Ovary (tissue), 9 donors: ENCODE data around the gene PDZRN3. TPM values are rescaled to one million over a fixed set of nuclear protein-coding genes. Genes with fewer than 3 reads are reported as not detected.
"Not testable (repeated sequence)": the region's sequence is repeated elsewhere in the genome, so short reads cannot be mapped to it uniquely, and the experiment has no call there.

Experiments
- DNase-seq, 5 donors: peaks; one replicate each; pipeline ENCODE4 v3.0.0-alpha.2; 2019 to 2020
- H3K27ac ChIP-seq, 2 donors: fragments of 200-600 bp; one replicate each; pipeline versions ENCODE4 v1.5.1 to v1.8.0; 2019 to 2022
- H3K27me3 ChIP-seq: fragments of 200-600 bp; one replicate; pipeline ENCODE4 v1.8.0; 2022
- H3K36me3 ChIP-seq: fragments of 200-600 bp; sonication (generic); one replicate; pipeline ENCODE4 v1.5.1; 2019
- H3K4me1 ChIP-seq: one replicate; pipeline ENCODE4 v1.8.1; 2013; ENCODE audit warnings: mild to moderate bottlenecking, moderate library complexity; ENCODE audit not compliant: insufficient read depth
- H3K4me3 ChIP-seq: fragments of 200-600 bp; sonication (generic); one replicate; pipeline ENCODE4 v1.5.1; 2017
- H3K9me3 ChIP-seq, 2 donors: fragments of 200-600 bp in 1 of 2; sonication (generic) in 1 of 2; one replicate each; pipeline versions ENCODE4 v1.5.1 to v1.8.1; 2013 to 2019; ENCODE audit warnings: mild to moderate bottlenecking in 1 of 2, moderate library complexity in 1 of 2
- EP300 ChIP-seq: sonication (generic); formaldehyde crosslinking; IDR thresholded peaks from one replicate; pipeline ENCODE4 v1.6.1; 2017; ENCODE audit warnings: antibody characterized with exemption
- POLR2A ChIP-seq: fragments of 450-650 bp; IDR thresholded peaks from one replicate; pipeline ENCODE4 v1.6.1; 2017; ENCODE audit warnings: antibody characterized with exemption, mild to moderate bottlenecking, moderate library complexity
- WGBS, 3 donors: extraction: QIAGEN DNeasy Blood & Tissue Kit in 1 of 3; methylation state at CpG; one replicate each; pipeline versions ENCODE4 v1.1.5 to v1.1.7; 2013 to 2017; 5-methylcytosine and 5-hydroxymethylcytosine counted together
- intact Hi-C, 4 donors: fragments of 100-400 bp; cut with DNase I; formaldehyde crosslinking; loops; one replicate each; pipeline versions ENCODE4 v1.11.0 to v1.15.1; 2022 to 2023
- polyA plus RNA-seq, 2 donors: library from polyadenylated mRNA; stranded (reverse); fragments of 200-250 nt in 1 of 2; fragments of 350-450 nt in 1 of 2; fragmentation: Illumina TruSeq in 1 of 2; extraction: RNeasy Lipid Tissue Mini Kit (QIAGEN cat#74804) in 1 of 2; gene quantifications; one replicate each; pipeline ENCODE4 v1.2.3, GENCODE V29; 2013 to 2014
- total RNA-seq, 7 donors: library from RNA; depleted of rRNA in 2 of 7; stranded (reverse); fragments of >200 nt in 2 of 7; fragmentation: NEBNext Ultra II Directional in 3 of 7; extraction: Animal tissue kit (Norgen Biotek cat#: 25700) in 3 of 7; gene quantifications; one replicate each; pipeline versions ENCODE4 v1.1.0 to v1.2.4, GENCODE V29; 2016 to 2023
- TF ChIP-seq, protein P1 (sequence below), 3 donors: fragments of 450-650 bp in 2 of 3; fragments of 200-600 bp in 1 of 3; IDR thresholded peaks; one replicate each; pipeline versions ENCODE4 v1.5.1 to v1.8.0; 2016 to 2022; ENCODE audit warnings: antibody characterized with exemption in 3 of 3, mild to moderate bottlenecking in 1 of 3
- donor health status: DM: no; HTN: no; CAD: no; lungs with moderate emphysema.
- donor health status: DM: no; HTN: no; CAD: no.
- donor health status: Bipolar disorder and iron deficiency.
- donor health status: DM: yes; HTN: yes; CAD: no.
- donor health status: DM: no; HTN: no; CAD: no.
- donor health status: DM: yes; HTN: yes; CAD: no.

Gene PDZRN3
- total and polyA plus RNA-seq, 9 donors = 68.1 to 161 (median 102) TPM

DNA sequence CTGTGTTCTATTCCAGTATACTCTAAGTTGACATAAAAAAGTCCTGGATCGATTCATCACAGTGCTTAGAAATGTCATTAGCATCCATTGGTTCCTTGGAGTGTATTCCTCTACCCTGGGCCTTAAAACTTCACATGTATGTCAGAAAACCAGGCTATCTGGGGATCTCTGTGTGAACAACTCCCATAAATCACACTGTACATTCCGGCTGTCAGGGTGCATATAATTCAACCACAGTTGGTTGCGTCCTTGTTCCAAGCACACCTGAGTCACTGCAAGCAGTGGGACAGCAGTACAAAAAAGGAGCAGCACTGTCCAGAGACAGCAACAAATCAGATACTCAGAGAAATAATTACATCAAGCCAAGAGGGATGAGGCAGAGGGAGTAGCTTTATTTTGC is 52.4 kb downstream of the PDZRN3 start:
- Histone ChIP-seq H3K27me3 (no peaks in the 10 kb centered on the region), H3K4me3 (no peak overlapping the region), H3K4me1 (peaks cover 6% of the 10 kb centered on the region), H3K36me3 (no peaks in the 10 kb centered on the region), H3K27ac (no peak overlapping the region), H3K9me3 (no peaks in the 10 kb centered on the region)
- 70 to 77% (median 76%) methylated on average over 3 of the region's 3 CpGs for WGBS, 3 donors
- DNase-seq = no peak
- intact Hi-C loops = no loop called here
- TF ChIP-seq, protein P1, sequence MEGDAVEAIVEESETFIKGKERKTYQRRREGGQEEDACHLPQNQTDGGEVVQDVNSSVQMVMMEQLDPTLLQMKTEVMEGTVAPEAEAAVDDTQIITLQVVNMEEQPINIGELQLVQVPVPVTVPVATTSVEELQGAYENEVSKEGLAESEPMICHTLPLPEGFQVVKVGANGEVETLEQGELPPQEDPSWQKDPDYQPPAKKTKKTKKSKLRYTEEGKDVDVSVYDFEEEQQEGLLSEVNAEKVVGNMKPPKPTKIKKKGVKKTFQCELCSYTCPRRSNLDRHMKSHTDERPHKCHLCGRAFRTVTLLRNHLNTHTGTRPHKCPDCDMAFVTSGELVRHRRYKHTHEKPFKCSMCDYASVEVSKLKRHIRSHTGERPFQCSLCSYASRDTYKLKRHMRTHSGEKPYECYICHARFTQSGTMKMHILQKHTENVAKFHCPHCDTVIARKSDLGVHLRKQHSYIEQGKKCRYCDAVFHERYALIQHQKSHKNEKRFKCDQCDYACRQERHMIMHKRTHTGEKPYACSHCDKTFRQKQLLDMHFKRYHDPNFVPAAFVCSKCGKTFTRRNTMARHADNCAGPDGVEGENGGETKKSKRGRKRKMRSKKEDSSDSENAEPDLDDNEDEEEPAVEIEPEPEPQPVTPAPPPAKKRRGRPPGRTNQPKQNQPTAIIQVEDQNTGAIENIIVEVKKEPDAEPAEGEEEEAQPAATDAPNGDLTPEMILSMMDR (IDR thresholded peaks at IDR 0.05) = no peak
- TF ChIP-seq EP300 (no peak), POLR2A (no peak)

DNA sequence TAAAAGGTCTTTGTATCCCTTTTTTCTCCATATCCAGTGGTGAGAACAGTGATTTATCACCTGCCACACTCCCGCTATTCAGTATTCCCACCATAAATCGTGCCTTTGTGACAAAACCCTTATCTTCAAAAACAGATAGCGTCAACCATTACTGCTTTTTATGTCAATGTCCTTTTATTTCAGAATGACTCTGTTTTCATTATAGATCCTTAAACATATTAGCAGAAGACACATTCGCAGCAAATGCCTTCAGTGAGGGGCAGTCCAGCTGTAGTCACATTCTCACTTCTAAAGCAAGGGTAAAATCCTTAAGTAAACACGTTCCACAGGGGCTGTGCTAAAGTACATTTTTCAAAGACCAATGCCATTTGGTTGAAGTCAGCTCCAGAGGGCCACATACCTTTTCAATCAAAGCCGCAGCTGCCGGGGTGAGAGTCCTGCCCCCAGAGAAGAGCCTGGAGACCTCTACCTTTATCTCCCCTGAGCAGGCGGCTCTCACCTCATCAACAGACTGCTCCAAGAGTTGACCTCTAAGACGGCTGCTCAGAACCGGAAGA is 53.4 kb downstream of the PDZRN3 start:
- TF ChIP-seq POLR2A (no peak), EP300 (no peak)
- TF ChIP-seq, protein P1 (IDR thresholded peaks at IDR 0.05) = no peak

GRCh38 chr3:73569246-73569760 is 55.4 kb downstream of the PDZRN3 start:
- TF ChIP-seq EP300 (no peak), POLR2A (no peak)
- TF ChIP-seq, protein P1 (IDR thresholded peaks at IDR 0.05) = no peak
- DNase-seq = no peak
- H3K4me1 ChIP-seq = peaks cover 6% of the 10 kb centered on the region
- H3K27me3 ChIP-seq = no peaks in the 10 kb centered on the region
- no peaks in the 10 kb centered on the region for H3K9me3 ChIP-seq
- H3K36me3 ChIP-seq = no peaks in the 10 kb centered on the region
- WGBS, 3 donors = 91 to 92% (median 92%) methylated on average over 8 of the region's 8 CpGs
- H3K4me3 ChIP-seq = no peak overlapping the region
- intact Hi-C loops = no loop called here
- no peak overlapping the region for H3K27ac ChIP-seq

More for the DNA sequence above, 53.4 kb downstream of the PDZRN3 start:
- H3K4me3 ChIP-seq = no peak overlapping the region
- H3K27ac ChIP-seq = no peak overlapping the region
- WGBS, 3 donors = 65 to 70% (median 68%) methylated on average over 10 of the region's 10 CpGs
- no peak for DNase-seq
- H3K27me3 ChIP-seq = no peaks in the 10 kb centered on the region
- no peaks in the 10 kb centered on the region for H3K9me3 ChIP-seq
- intact Hi-C loops = no loop called here
- peaks cover 6% of the 10 kb centered on the region for H3K4me1 ChIP-seq
- H3K36me3 ChIP-seq = no peaks in the 10 kb centered on the region

GRCh38 chr3:73568371-73568862 is 56.3 kb downstream of the PDZRN3 start:
- no peak for DNase-seq
- Histone ChIP-seq H3K4me1 (peaks cover 6% of the 10 kb centered on the region), H3K9me3 (no peaks in the 10 kb centered on the region), H3K27ac (no peak overlapping the region), H3K36me3 (no peaks in the 10 kb centered on the region), H3K4me3 (no peak overlapping the region), H3K27me3 (no peaks in the 10 kb centered on the region)
- intact Hi-C loops = no loop called here
- WGBS, 3 donors = 85 to 92% (median 87%) methylated on average over 5 of the region's 5 CpGs
- TF ChIP-seq, protein P1 (IDR thresholded peaks at IDR 0.05) = no peak
- TF ChIP-seq POLR2A (no peak), EP300 (no peak)

- H3K9me3 ChIP-seq, H3K27me3 ChIP-seq, H3K36me3 ChIP-seq, H3K4me3 ChIP-seq, intact Hi-C loops, H3K27ac ChIP-seq, DNase-seq, H3K4me1 ChIP-seq: not testable (repeated sequence)
- 94 to 96% (median 95%) methylated on average over 12 of the region's 12 CpGs for WGBS, 3 donors
Observed at GRCh38 chr3:73565374-73565773, 59.4 kb downstream of the PDZRN3 start.
